Neural progenitor cell (in vitro differentiated cells): ENCODE results near the gene SHROOM3. TPM values are rescaled to one million over a fixed set of nuclear protein-coding genes. Genes with fewer than 3 reads are reported as not detected.

Experiments used
- DNase-seq: peaks from one replicate; pipeline ENCODE4 v3.0.0-alpha.2; 2016; ENCODE audit warnings: low spot score
- H2AFZ ChIP-seq: fragments of 200-600 bp; sonication (generic); replicated peaks from 2 replicates; pipeline ENCODE4 v1.6.1; 2016; ENCODE audit warnings: antibody characterized with exemption
- H3F3A ChIP-seq: fragments of 200-600 bp; sonication (generic); 2 replicates; pipeline ENCODE4 v1.6.1; 2016; ENCODE audit warnings: antibody characterized with exemption, low read depth
- H3K27ac ChIP-seq: fragments of 200-600 bp; sonication (generic); 2 replicates; pipeline ENCODE4 v1.5.1; 2016; ENCODE audit warnings: mild to moderate bottlenecking
- H3K27me3 ChIP-seq: fragments of 200-600 bp; sonication (generic); 2 replicates; pipeline ENCODE4 v1.6.1; 2016; ENCODE audit warnings: mild to moderate bottlenecking, moderate library complexity
- H3K36me3 ChIP-seq: fragments of 200-600 bp; sonication (generic); 2 replicates; pipeline ENCODE4 v1.5.1; 2016
- H3K4me1 ChIP-seq: fragments of 200-600 bp; sonication (generic); 2 replicates; pipeline ENCODE4 v1.6.1; 2016; ENCODE audit warnings: mixed run types
- H3K4me2 ChIP-seq: fragments of 200-600 bp; sonication (generic); 2 replicates; pipeline ENCODE4 v1.6.1; 2016
- H3K4me3 ChIP-seq: fragments of 200-600 bp; sonication (generic); 2 replicates; pipeline ENCODE4 v1.5.1; 2016
- H3K79me2 ChIP-seq: fragments of 200-600 bp; sonication (generic); 2 replicates; pipeline ENCODE4 v1.6.1; 2016; ENCODE audit warnings: low read depth
- H3K9ac ChIP-seq: fragments of 200-600 bp; sonication (generic); 2 replicates; pipeline ENCODE4 v1.6.1; 2016
- H3K9me3 ChIP-seq: fragments of 200-600 bp; sonication (generic); 2 replicates; pipeline ENCODE4 v1.5.1; 2016; ENCODE audit warnings: low read depth
- H4K20me1 ChIP-seq: fragments of 200-600 bp; sonication (generic); 2 replicates; pipeline ENCODE4 v1.6.1; 2016; ENCODE audit warnings: low read depth
- H3K27ac Mint-ChIP-seq: 3 replicates; pipeline ENCODE4 v1.8.0; 2021; ENCODE audit warnings: mixed read lengths
- H3K27me3 Mint-ChIP-seq: 2 replicates; pipeline ENCODE4 v1.8.0; 2022; ENCODE audit warnings: low read depth, mild to moderate bottlenecking, inconsistent platforms, moderate library complexity, mixed read lengths; ENCODE audit not compliant: insufficient read depth
- H3K36me3 Mint-ChIP-seq: 3 replicates; pipeline ENCODE4 v1.8.0; 2021; ENCODE audit warnings: mixed read lengths
- H3K4me1 Mint-ChIP-seq: 3 replicates; pipeline ENCODE4 v1.8.0; 2021; ENCODE audit warnings: mixed read lengths
- H3K4me3 Mint-ChIP-seq: 3 replicates; pipeline ENCODE4 v1.8.0; 2021; ENCODE audit warnings: mild to moderate bottlenecking, moderate library complexity, mixed read lengths
- H3K9me3 Mint-ChIP-seq: 3 replicates; pipeline ENCODE4 v1.8.0; 2020; ENCODE audit warnings: mixed read lengths
- EZH2 ChIP-seq: fragments of 200-600 bp; sonication (generic); IDR thresholded peaks from 2 replicates; pipeline ENCODE4 v1.6.1; 2017; ENCODE audit warnings: antibody characterized with exemption, mild to moderate bottlenecking, moderate library complexity
- EZH2phosphoT487 ChIP-seq: fragments of 200-600 bp; sonication (generic); IDR thresholded peaks from 2 replicates; pipeline ENCODE4 v1.6.1; 2017; ENCODE audit warnings: antibody characterized with exemption
- total RNA-seq: library from RNA; depleted of rRNA; stranded (reverse); fragments of >200 nt; gene quantifications from 2 replicates; pipeline ENCODE4 v1.2.3, GENCODE V29; 2015; ENCODE audit warnings: low replicate concordance
- TF ChIP-seq, protein P1 (sequence below): fragments of 200-600 bp; sonication (generic); IDR thresholded peaks from 2 replicates; pipeline ENCODE4 v1.5.1; 2017; ENCODE audit warnings: antibody characterized with exemption, mild to moderate bottlenecking

The SHROOM3 gene
- total RNA-seq, 1 donor from 2014 or later: 36.6 TPM

DNA sequence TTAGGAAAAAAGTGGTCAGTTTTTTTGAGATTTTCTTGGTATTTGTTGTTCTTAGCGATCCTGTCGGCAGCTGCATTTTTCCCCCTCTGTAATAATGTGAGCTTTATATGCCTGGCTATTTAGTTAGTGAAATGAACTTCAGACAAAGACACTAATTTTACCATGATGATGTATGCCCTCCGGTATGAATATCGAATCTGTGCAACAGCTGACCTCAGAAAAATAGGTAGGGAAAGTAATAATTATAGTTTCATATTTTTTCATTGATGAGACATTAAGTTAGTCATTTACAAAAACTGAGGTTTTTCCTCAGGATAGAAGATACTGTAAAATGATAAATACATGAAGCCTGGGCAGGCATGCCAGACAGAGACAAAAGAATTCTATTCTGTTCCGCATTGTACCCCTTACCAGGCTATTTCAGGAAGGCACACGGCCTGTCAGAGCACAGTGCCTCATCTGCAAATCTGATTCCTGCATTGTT is 155.8 kb downstream of the SHROOM3 start:
- Histone ChIP-seq H3K4me3 (peak overlapping the region; percentile 4), H3K27me3 (no peaks in the 10 kb centered on the region), H3K4me1 (peaks cover 52% of the 10 kb centered on the region), H4K20me1 (peaks cover 42% of the 10 kb centered on the region), H3K27ac (peak overlapping the region; percentile 99), H3K9me3 (no peaks in the 10 kb centered on the region), H3K4me2 (peak overlapping the region; percentile 62), H2AFZ (no peak overlapping the region), H3K79me2 (peaks cover 19% of the 10 kb centered on the region), H3K9ac (no peak overlapping the region), H3F3A (peaks cover 52% of the 10 kb centered on the region), H3K36me3 (no peaks in the 10 kb centered on the region)
- Mint-ChIP-seq H3K27me3 (no peaks in the 10 kb centered on the region), H3K27ac (peak overlapping the region; percentile 98), H3K4me3 (peak overlapping the region; percentile 30), H3K36me3 (peaks cover 9% of the 10 kb centered on the region), H3K4me1 (peaks cover 61% of the 10 kb centered on the region), H3K9me3 (no peaks in the 10 kb centered on the region)
- DNase-seq: no peak
- TF ChIP-seq, protein P1, sequence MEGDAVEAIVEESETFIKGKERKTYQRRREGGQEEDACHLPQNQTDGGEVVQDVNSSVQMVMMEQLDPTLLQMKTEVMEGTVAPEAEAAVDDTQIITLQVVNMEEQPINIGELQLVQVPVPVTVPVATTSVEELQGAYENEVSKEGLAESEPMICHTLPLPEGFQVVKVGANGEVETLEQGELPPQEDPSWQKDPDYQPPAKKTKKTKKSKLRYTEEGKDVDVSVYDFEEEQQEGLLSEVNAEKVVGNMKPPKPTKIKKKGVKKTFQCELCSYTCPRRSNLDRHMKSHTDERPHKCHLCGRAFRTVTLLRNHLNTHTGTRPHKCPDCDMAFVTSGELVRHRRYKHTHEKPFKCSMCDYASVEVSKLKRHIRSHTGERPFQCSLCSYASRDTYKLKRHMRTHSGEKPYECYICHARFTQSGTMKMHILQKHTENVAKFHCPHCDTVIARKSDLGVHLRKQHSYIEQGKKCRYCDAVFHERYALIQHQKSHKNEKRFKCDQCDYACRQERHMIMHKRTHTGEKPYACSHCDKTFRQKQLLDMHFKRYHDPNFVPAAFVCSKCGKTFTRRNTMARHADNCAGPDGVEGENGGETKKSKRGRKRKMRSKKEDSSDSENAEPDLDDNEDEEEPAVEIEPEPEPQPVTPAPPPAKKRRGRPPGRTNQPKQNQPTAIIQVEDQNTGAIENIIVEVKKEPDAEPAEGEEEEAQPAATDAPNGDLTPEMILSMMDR: no peak
- TF ChIP-seq EZH2 (no peak), EZH2phosphoT487 (no peak)

DNA sequence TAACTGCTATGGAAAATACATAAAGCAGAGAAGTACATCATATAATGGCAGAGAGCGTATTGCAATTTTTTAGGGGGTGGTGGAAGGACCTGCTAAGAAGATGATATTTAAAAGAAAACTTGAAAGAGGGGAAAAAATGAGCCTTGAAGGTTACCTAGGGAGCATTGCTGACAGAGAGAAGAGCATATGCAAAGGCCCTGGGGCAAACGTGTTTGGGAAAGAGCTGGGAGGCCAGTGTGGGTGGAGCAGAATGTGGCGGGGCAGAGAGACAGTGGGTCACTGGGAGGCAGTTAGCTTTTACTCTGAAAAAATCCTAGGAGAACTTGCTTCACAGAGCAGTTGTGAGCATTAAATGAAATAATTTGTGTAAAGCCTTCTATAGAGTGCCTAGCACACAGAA is 157.0 kb downstream of the SHROOM3 start:
- H3K9me3 Mint-ChIP-seq: no peaks in the 10 kb centered on the region
- Histone ChIP-seq H3K9me3 (no peaks in the 10 kb centered on the region), H3F3A (peaks cover 41% of the 10 kb centered on the region), H3K4me3 (no peak overlapping the region), H3K27me3 (no peaks in the 10 kb centered on the region), H4K20me1 (peaks cover 35% of the 10 kb centered on the region), H3K4me1 (peaks cover 42% of the 10 kb centered on the region), H3K9ac (no peak overlapping the region), H3K79me2 (peaks cover 19% of the 10 kb centered on the region), H3K27ac (no peak overlapping the region), H3K36me3 (no peaks in the 10 kb centered on the region), H2AFZ (no peak overlapping the region), H3K4me2 (no peak overlapping the region)
- H3K4me1 Mint-ChIP-seq: peaks cover 50% of the 10 kb centered on the region
- TF ChIP-seq EZH2 (no peak), EZH2phosphoT487 (no peak)
- TF ChIP-seq, protein P1: no peak
- H3K4me3 Mint-ChIP-seq: no peak overlapping the region
- no peak overlapping the region for H3K27ac Mint-ChIP-seq
- no peaks in the 10 kb centered on the region for H3K27me3 Mint-ChIP-seq
- no peak for DNase-seq
- H3K36me3 Mint-ChIP-seq: peaks cover 9% of the 10 kb centered on the region

DNA sequence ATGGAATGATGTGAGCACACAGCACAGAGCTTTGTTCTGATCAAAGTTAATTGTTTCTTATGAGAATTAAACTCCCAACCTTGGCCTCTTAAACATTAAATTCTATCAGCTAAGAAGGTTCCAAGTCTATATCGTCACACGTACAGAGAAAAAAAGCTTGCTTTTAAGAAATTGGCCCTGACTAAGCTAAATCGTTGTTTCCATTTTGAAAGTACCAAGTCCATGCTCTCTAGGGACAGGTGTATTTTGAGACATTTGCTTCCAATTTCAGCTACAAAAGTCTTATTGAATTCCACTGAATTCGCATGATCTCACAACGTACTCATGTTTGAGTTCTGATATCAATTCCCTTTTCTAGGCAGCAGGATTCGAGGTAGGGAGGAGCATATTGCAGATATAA is 157.4 kb downstream of the SHROOM3 start:
- H3K27me3 ChIP-seq: no peaks in the 10 kb centered on the region
- Mint-ChIP-seq H3K27ac (no peak overlapping the region), H3K4me3 (no peak overlapping the region), H3K9me3 (no peaks in the 10 kb centered on the region), H3K4me1 (peaks cover 50% of the 10 kb centered on the region), H3K36me3 (peaks cover 9% of the 10 kb centered on the region), H3K27me3 (peaks cover 2% of the 10 kb centered on the region)
- no peak overlapping the region for H3K27ac ChIP-seq
- H3K4me1 ChIP-seq: peaks cover 37% of the 10 kb centered on the region
- TF ChIP-seq, protein P1: no peak
- TF ChIP-seq EZH2phosphoT487: no peak
- TF ChIP-seq EZH2: no peak
- H3K9me3 ChIP-seq: no peaks in the 10 kb centered on the region
- no peak overlapping the region for H2AFZ ChIP-seq
- peaks cover 36% of the 10 kb centered on the region for H3F3A ChIP-seq
- no peak for DNase-seq
- peaks cover 34% of the 10 kb centered on the region for H4K20me1 ChIP-seq
- no peak overlapping the region for H3K4me3 ChIP-seq
- H3K36me3 ChIP-seq: no peaks in the 10 kb centered on the region
- peaks cover 19% of the 10 kb centered on the region for H3K79me2 ChIP-seq
- no peak overlapping the region for H3K9ac ChIP-seq
- no peak overlapping the region for H3K4me2 ChIP-seq
